Endometrial microvascular endothelial cells (primary cell): ENCODE data around the gene PSG6. TPM values are rescaled to one million over a fixed set of nuclear protein-coding genes. Genes with fewer than 3 reads are reported as not detected.
"Not testable (repeated sequence)": the region's sequence is repeated elsewhere in the genome, so short reads cannot be mapped to it uniquely, and the experiment has no call there.

ENCODE experiments used
- in situ Hi-C: cut with HindIII; loops from 2 replicates; pipeline ENCODE4 v1.10.0; 2017; ENCODE audit warnings: low sequenced_read_pairs, low pct_unique_long_range_greater_than_20kb; ENCODE audit errors: inconsistent ontology term
- total RNA-seq: library from RNA; depleted of rRNA; stranded (reverse); fragments of >200 nt; gene quantifications from one replicate; pipeline ENCODE4 v1.2.3, GENCODE V29; 2015; ENCODE audit errors: inconsistent ontology term

PSG6 gene
- not detected for total RNA-seq

DNA sequence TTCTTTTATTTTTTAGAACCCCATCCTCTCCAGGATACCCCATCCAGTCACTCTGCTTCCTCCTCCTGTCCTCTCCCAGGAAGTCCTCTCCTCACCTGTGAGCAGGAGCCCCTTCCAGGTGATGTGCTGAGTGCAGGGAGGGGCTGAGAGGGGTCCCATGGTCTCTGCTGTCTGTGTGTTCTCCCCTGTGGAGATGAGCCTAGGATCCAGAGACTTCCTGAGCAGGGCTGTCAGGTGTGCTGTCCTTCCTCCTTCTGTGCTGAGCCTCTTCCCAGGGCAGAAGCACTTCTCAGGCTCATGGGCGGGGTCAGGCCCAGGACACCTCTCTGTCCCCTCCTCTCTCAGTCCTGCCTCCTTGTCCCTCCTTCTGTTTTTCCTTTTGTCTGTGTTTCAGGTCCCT is at the start of gene PSG6:
Gene PSG6, minus strand, starts transcription at position 261 of the 400 bp plus-strand sequence. Its CDS starts 102 bp downstream, at position 159.
- in situ Hi-C loops: not testable (repeated sequence)

DNA sequence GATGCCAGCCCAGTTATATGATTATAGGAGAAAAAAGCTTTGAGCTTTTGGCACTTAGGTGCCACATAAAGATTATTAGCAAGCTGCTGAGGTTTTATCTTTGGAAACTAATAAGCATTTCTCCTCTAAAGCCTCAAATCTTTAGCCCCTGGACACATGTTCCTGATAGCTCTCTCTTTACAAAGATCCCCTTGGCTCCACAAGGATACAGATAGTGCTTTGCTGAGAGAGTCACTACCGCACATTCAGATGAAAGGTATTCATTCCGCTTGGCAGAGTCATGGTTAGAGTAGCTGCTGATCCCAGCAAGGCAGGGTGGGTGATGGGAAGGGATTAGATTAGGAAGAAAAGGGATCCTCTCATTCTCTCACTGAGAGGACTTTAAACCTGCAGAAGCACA is 47.5 kb upstream of the PSG6 start:
- in situ Hi-C loops: no loop called here

DNA sequence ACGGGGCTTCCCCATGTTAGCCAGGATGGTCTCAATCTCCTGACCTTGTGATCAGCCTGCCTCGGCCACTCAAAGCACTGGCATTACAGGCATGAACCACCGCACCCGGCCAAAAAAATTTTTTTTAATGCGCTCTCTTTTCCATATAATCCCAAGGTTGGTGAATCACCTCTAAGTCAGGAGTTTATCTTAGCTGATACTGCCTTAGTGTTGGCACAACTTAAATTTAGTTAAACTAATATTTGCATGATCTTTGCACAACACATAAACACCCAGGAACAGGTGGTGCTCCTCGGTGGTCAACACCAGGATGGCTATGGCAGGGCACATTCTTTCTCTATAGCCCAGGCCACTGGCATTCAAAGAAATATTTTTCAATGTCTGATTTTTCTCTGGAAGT is 43.4 kb upstream of the PSG6 start:
- in situ Hi-C loops: no loop called here

DNA sequence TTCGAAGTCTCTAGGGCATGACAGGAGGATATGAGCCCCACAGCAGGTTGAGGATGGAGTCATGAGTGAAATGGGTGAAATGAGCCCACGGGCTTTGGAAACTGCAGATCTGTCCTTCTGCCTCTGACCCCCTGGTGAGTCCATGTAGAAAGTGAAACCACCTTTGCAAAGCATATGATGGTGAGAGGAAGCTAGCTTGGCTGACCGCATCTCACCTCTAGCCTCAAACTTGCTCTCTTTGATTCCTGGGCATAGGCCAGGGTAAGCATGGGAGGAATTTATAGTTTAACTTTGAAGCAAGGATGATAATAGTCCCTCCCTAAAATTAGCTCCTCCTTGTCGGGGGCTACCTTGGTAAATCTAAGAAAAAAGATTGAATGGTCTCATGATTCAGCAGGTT is 34.4 kb upstream of the PSG6 start:
- in situ Hi-C loops: not testable (repeated sequence)

DNA sequence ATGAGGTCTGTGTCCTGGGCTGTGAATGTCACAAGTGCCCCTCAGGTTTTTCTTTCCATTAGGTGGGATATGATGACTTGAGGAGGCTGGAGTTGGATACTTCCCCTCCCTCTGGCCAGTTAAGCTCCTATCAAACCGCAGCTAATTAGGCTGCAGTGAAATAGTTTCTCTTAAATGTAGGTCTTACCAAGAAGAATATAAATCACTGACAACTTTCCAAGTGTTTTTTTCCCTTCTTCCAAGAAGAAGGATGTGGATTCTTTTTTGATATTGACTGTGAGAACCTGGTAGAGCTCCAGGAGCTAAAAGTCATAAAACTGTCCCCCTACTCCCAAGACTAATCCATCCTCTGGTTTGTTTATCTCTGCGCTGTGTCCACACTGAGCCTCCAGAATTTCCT is 33.8 kb upstream of the PSG6 start:
- in situ Hi-C loops: not testable (repeated sequence)

DNA sequence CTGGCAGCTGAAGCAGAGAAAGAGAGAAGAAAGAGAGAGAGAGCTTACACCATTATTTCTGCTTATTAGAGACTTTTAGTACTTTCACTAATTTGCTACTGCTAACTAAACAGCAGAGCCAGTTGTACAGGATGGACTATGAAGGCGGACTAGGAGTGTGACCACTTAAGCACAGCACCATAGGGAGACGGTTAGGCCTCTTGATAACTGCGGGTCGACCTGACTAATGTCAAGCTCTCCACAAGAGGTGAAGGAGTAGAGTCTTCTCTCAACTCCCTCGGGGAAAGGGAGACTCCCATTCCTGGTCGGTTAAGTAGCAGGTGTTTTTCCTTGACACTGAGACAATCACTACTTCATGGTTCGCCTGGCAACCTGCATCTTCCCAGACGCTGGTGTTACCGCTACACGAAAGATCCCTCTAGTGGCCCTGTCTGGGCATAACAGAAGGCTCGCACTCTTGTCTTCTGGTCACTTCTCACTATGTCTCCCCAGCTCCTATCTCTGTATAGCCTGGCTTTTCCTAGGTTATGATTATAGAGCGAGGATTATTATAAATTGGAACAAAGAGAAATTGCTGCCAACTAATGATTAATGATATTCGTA is 24.6 kb upstream of the PSG6 start:
- in situ Hi-C loops: no loop called here

DNA sequence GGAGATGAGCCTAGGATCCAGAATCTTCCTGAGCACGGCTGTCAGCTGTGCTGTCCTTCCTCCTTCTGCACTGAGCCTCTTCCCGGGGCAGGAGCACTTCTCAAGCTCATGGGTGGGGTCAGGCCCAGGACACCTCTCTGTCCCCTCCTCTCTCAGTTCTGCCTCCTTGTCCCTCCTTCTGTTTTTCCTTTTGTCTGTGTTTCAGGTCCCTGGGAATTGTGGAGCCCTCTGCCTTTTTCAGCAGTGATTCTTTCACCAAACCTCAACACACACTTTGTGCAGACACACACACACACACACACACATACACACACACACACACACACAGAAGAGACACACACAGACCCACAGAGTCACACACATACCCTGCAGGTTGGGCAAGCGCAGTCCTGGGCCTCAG is 19.4 kb upstream of the PSG6 start, which contains the start of gene PSG7:
Gene PSG7, minus strand, starts transcription at position 101 of the 400 bp plus-strand sequence. CDS start 131 bp downstream, outside the sequence.
- in situ Hi-C loops: not testable (repeated sequence)

DNA sequence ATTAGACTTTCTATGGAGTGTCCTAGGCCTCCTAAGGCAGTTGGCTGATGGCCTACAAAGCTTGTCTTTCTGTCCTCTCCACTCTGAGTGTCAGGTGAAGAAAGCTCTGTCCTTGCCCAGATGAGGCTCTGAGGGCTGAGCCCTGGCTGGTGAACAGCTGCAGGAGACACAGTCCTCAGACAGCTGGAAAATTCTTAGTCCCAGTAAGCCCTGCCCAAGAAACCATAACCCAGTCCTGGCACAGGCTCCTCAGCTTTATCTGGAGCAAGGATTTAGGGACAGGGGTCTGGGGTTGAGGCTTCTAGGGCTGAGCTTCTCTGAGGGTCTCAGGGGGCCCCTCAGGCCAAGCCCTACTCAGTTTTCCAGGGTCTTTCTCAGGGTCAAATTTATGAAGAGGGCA is 17.0 kb upstream of the PSG6 start:
- in situ Hi-C loops: not testable (repeated sequence)

DNA sequence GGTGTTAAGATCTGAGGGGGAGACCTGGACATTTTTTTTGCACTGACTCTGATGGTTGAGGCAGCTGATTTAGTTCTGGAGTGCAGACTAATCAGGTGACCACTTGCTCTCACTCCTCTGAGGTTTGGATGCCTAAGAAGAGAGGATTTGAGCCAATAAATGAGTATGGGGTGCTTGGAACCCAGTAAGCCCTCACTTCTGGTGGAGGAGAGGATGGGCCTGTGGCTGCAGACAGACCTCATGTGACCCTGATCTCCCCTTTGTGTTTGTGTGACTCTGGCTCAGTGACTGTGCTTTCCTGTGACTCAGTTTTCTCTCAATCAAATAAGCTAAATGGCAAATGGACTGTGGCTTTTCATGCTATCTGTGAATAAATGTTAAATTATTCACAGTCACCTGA is 16.5 kb upstream of the PSG6 start:
- in situ Hi-C loops: not testable (repeated sequence)

DNA sequence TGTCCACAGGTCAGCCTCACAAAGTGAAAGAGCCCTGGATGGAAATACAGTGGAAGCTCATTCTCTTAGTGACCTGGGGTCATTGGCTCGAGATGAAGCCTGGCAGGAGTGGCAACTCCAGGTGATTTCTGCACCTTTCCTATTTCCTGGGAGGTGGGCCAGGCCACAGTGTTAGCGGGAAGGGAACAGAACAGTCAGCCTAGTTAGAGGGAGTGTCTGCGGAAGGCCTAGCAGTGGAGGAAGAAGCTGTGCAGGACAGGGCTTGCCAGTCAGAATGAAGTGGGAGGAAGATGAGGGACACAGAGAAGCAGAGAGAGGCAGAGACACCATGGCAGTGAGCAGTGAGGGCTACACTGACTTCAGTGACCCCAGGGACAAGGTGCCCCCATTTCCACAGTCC is 15.7 kb upstream of the PSG6 start:
- in situ Hi-C loops: not testable (repeated sequence)

DNA sequence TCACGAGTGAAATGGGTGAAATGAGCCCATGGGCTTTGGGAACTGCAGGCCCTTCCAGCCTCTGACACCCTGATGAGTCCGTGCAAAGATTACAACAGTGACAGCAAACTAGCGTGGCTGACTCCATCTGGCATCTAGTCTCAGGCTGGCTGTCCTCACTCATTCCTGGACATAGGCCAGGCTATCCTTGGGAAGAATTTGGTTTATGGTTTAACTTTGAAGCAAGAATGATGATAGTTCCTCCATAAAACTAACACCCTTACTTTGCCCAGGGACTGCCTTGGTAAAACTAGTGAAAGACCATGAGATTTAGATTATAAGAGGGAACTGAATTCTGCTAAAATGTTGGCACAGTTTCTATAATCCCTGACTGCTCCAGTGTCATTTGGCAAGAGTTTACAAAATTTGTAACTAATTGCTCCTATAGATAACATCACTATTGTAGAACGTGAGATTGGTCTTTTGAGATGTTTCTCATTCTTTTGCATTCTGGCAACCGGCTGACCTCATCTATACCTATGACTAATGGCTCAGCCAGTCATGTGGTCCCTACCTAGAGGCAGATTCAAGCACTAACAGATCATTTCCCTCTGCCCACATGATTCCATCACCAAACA is 14.9 kb upstream of the PSG6 start:
- in situ Hi-C loops: not testable (repeated sequence)

DNA sequence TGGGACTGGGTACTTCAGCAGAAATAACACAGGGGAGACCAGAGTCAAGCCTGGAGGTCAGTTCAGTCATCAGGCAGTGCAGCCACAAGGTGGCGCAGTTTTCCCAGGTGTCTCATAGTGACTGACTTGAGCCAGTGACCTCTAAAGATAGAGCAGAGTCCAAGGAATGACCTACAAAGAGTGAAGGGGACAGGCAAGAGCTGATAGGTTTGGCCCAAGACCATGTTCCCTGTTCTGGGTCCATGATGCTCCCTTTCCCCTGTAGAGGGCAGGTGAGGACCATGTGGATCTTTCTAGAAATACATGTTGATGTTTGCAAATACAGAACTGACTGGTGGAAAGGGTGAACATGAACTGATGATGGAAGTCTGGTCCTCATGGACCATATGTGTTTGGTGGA is 12.5 kb upstream of the PSG6 start:
- in situ Hi-C loops: not testable (repeated sequence)

DNA sequence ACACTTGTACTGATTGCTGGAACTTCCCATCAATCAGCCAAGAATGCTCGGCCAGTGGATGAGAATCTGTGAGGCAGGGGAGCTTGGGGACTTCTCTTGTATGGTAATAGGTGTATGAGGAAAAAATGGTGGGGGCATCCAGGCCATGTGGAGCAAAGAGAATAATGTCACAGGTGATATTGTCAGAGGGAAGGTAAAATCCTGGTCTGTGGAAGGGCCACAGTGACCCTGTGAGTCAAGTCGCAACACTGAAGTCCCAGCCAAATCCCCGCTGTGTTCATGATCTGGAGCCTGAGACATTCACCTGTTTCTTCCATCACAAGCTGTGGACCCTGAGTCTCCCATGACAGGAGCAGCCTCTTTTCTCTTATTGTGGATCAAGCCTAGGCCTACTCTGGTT is 11.2 kb upstream of the PSG6 start:
- in situ Hi-C loops: no loop called here

DNA sequence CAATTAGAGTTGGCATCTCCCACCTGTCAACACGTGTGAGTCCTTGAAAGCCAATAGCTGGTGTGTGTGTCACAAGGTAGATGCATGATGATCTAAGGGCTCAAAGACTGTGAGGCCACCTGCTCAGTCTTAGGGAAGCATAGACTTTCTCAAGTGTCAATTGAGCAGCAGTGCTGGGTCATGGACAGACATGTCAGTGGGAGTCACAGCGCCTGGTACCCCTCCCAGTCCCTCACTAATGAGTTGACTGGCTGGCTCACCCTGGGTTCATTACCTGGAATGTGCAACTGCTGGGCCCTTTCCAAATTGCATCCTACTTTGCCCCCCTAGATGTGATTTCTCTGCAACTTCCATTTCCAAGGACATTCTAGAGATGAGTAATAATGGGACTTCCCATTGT is 9.1 kb upstream of the PSG6 start:
- in situ Hi-C loops: no loop called here

DNA sequence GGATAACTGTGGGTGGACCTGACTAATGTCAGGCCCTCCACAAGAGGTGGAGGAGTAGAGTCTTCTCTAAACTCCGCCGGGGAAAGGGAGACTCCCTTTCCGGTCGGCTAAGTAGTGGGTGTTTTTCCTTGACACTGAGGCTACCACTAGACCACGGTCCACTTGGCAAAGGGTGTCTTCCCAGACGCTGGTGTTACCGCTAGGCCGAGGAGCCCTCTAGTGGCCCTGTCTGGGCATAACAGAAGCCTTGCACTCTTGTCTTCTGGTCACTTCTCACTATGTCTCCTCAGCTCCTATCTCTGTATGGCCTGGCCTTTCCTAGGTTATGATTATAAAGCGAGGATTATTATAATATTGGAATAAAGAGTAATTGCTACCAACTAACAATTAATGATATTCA is 5.4 kb upstream of the PSG6 start:
- in situ Hi-C loops: not testable (repeated sequence)

DNA sequence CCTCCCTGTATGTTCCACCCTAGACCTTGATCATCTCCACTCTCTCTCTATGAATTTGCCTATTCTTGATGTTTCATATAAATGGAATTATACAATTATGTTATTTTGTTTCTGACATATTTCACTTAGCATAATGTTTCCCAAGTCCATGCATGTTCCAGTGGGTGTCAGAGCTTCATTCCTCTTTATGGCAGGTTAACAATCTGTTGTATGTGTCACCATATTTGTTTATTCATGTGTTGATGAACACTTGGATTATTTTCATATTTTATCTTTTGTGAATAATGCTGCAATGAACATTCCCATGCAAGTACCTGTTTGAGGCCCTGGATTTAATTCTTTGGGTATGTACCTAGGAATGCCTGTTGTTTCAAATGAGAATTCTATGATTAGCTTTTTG is 3.3 kb upstream of the PSG6 start:
- in situ Hi-C loops: not testable (repeated sequence)

DNA sequence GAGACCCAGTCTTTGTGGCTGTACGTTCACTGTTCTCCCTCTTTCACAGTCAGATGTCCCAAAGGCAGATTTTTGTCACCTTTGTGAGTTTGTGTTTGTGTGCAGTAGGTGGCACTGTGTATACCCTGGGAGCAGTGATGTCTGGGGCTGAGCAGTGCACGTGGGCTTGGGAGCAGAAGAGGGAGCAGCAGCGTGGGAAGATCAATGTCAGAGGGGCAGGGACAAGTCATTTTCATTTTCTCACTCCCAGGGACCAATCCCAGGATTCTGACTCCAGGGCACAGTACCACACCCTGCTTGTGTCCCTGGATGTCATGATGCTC is 2.0 kb upstream of the PSG6 start:
- in situ Hi-C loops: no loop called here

DNA sequence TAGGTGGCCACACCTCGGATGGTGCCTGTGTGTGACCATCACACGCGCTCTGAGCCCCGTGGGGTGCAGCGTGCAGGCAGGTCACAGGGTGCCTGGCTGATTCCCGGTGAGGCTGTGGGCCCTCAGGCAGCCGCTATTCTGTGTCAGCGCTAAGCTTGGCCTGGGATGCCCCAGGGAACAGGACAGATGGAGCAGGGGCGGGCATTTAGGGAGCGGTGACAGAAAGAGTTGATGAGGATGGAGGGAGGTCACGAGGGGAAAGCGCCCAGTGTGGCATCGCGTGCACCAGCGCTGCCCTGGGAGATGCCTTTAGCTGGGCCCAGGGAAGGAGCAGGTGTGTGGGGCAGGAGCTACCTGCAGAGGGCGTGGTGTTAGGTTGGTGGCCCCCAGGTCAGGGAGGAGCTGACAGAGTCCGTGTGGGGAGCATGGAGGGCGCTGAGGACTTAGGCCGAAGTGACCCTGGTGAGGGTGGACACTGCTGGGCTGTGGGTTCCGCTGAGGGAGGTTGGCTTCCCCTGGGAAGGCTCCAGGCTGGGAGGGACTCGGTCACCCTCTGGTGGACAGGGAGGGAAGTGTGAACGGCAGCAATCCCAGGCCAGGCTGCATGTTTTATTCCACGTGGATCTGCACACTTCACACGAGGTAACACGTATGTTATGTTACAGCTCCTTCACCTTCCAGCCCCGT is 1.5 kb upstream of the PSG6 start:
- in situ Hi-C loops: not testable (repeated sequence)

DNA sequence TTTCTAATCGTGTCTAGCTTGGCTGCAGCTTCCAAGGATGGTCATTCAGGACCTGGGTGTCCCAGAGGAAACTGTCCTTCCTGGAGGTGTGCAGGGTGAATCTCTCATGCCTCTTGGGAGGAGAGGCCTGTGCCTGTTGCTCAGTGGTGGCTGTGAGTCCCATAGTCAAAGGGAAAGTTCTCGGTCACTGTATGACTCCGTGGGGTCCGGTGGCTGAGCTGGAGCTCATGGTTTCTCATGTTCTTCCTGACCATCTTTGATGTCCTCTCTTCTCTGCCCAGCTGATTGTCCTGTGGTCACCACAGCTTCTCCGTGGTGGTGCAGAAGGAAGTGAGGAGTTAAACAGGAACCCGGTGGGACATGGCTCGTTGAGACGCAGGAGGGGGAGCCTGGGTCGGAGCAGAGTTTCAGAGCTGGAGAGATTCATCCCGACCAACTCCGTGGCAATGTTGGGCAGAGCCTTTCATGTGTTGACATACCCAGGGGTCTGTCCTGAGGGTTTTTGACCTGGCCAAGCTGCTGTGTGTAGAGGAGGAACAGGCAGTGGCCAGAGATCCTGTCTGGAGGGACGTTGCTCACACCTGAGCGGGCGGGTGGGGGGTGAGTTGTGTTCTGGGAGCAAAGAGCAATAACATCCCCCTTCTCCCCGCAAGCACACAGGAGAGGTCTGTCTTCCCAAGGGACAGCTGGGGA is 829 bp upstream of the PSG6 start:
- in situ Hi-C loops: not testable (repeated sequence)

DNA sequence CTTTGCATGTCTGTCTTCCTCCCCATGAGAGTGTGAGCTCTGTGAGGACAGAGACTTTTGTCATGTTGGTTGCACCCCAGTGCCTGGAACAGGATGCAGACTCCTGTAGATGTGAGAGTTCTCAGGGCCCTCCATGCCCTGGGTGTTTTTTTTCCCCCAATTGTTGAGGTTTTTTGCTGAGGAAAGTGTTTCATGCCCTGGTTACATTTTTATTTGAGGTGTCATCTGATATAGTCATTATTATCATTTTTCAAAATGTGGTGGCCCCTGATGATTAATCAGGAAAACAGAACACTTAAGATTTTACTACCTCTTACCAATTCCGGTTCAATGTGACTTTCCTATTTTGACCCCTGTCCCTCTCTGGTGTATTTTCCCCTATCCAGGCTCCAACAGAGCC is 763 bp downstream of the PSG6 start:
- in situ Hi-C loops: not testable (repeated sequence)
